T-cell (primary cell): ENCODE measurements around the gene FKBP4. TPM values are rescaled to one million over a fixed set of nuclear protein-coding genes. Genes with fewer than 3 reads are reported as not detected.
"Not testable (repeated sequence)": the region's sequence is repeated elsewhere in the genome, so short reads cannot be mapped to it uniquely, and the experiment has no call there.

Source experiments
- ATAC-seq, 4 experiments: fragments of 200-7000 bp in 3 of 4; fragments of 150-1000 bp in 1 of 4; cut with Tn5 transposase; replicated peaks in 1 of 4; 1 replicate in 3 of 4; 2 replicates in 1 of 4; pipeline ENCODE4 v1.10.0; 2021; ENCODE audit warnings: moderate library complexity in 3 of 4, mild to moderate bottlenecking in 2 of 4, moderate number of reproducible peaks in 1 of 4
- CTCF ChIA-PET, 2 donors: fragments of 300-600 bp; sonication (Branson Sonifier 250); formaldehyde crosslinking; loops; one replicate each; lab custom pipeline; 2022; ENCODE audit warnings: antibody characterized with exemption in 2 of 2; lab: Charles Lee
- POLR2A ChIA-PET, 2 donors: fragments of 300-600 bp; sonication (Branson Sonifier 250); formaldehyde crosslinking; loops; one replicate each; lab custom pipeline; 2022; ENCODE audit warnings: antibody characterized with exemption in 2 of 2; lab: Charles Lee
- DNase-seq, 35 experiments: peaks; one replicate each; pipeline versions ENCODE4 v3.0.0 to v3.0.0-alpha.2; 2013 to 2023
- H3K27ac ChIP-seq: one replicate; pipeline ENCODE4 v1.5.1; 2013; ENCODE audit warnings: low read length
- H3K27me3 ChIP-seq, 2 experiments: replicated peaks in 1 of 2; 1 replicate in 1 of 2; 2 replicates in 1 of 2; pipeline versions ENCODE4 v1.6.1 to v1.7.0; 2013; ENCODE audit warnings: low read length in 1 of 2, mixed read lengths in 1 of 2; ENCODE audit not compliant: control insufficient read depth in 2 of 2, insufficient read depth in 2 of 2; ENCODE audit errors: extremely low read depth in 1 of 2
- H3K36me3 ChIP-seq, 2 donors: 1 replicate in 1 of 2; 2 replicates in 1 of 2; pipeline versions ENCODE4 v1.6.1 to v1.7.0; 2013; ENCODE audit warnings: low read length in 1 of 2; ENCODE audit not compliant: control insufficient read depth in 2 of 2, insufficient read depth in 1 of 2; ENCODE audit errors: extremely low read depth in 1 of 2
- H3K4me1 ChIP-seq, 2 experiments: 1 replicate in 1 of 2; 2 replicates in 1 of 2; pipeline versions ENCODE4 v1.6.1 to v1.7.0; 2013; ENCODE audit warnings: low read length in 2 of 2, mixed read lengths in 1 of 2; ENCODE audit not compliant: insufficient read depth in 2 of 2, control insufficient read depth in 1 of 2; ENCODE audit errors: extremely low read depth in 1 of 2
- H3K4me3 ChIP-seq, 2 donors: 1 replicate in 1 of 2; 2 replicates in 1 of 2; pipeline versions ENCODE4 v1.5.1 to v1.7.0; 2013; ENCODE audit warnings: mild to moderate bottlenecking in 2 of 2, low read length in 1 of 2, moderate library complexity in 1 of 2; ENCODE audit not compliant: control insufficient read depth in 1 of 2; ENCODE audit errors: extremely low read depth in 1 of 2
- H3K9me3 ChIP-seq: 2 replicates; pipeline ENCODE4 v1.7.0; 2013
- H3K27ac Mint-ChIP-seq, 2 donors: one replicate each; pipeline ENCODE4 v1.8.0; 2020 to 2021; ENCODE audit warnings: mild to moderate bottlenecking in 2 of 2, mixed read lengths in 2 of 2
- H3K27me3 Mint-ChIP-seq, 2 donors: one replicate each; pipeline ENCODE4 v1.8.0; 2021 to 2022; ENCODE audit warnings: mixed read lengths in 2 of 2
- H3K36me3 Mint-ChIP-seq: one replicate; pipeline ENCODE4 v1.8.0; 2021; ENCODE audit warnings: mixed read lengths
- H3K4me1 Mint-ChIP-seq, 3 donors: one replicate each; pipeline ENCODE4 v1.8.0; 2020 to 2022; ENCODE audit warnings: mixed read lengths in 3 of 3, mild to moderate bottlenecking in 1 of 3
- H3K4me3 Mint-ChIP-seq, 3 donors: one replicate each; pipeline ENCODE4 v1.8.0; 2020 to 2022; ENCODE audit warnings: mild to moderate bottlenecking in 3 of 3, mixed read lengths in 3 of 3, moderate library complexity in 3 of 3
- H3K9me3 Mint-ChIP-seq, 3 donors: one replicate each; pipeline ENCODE4 v1.8.0; 2020 to 2022; ENCODE audit warnings: mixed read lengths in 3 of 3
- WGBS: methylation state at CpG from one replicate; pipeline ENCODE4 v1.1.5; 2013; ENCODE audit warnings: missing lambda C conversion rate; ENCODE audit not compliant: insufficient coverage; 5-methylcytosine and 5-hydroxymethylcytosine counted together
- total RNA-seq, 35 experiments: library from RNA in 6 of 35; stranded (reverse) in 6 of 35; fragments of 120-200 nt in 1 of 35; gene quantifications; one replicate each; pipeline versions ENCODE4 v1.2.1 to v1.2.4 and lab custom pipeline; 2013 to 2026

Gene FKBP4
- total RNA-seq, 5 donors from 2014 or later (not counting 1 experiment from before 2014, with no cell fraction given) = 47.7 to 61.3 (median 52.5) TPM

DNA sequence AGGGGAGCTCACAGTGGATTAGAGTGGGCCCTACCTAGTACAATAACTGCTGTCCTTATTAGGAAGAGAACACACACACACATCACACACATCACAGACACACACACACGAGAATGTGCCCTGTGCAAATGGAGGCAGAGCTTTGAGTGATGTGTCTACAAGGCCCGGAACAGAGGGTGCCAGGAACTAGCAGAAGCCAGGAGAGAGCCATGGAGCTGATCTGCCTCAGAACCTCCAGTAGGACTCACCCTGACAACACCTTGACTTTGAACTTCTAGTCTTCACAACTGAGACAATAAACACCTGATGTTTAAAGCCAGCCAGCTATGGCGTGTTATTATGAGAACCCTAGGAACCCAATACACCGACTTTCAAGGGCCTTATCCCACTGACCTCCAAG lies 29.7 kb upstream of the FKBP4 start:
- H3K4me3 Mint-ChIP-seq = no peak overlapping the region
- ATAC-seq (no peak), DNase-seq (no peak)
- H3K27me3 Mint-ChIP-seq = peaks cover 0 to 2% of the 10 kb centered on the region in 2 donors
- Histone ChIP-seq H3K27me3 (peaks cover 0 to 5% of the 10 kb centered on the region in 2 experiments), H3K36me3 (no peaks in the 10 kb centered on the region), H3K4me1 (no peaks in the 10 kb centered on the region), H3K9me3 (no peaks in the 10 kb centered on the region), H3K4me3 (no peak overlapping the region), H3K27ac (no peak overlapping the region)
- H3K36me3 Mint-ChIP-seq = peaks cover 5% of the 10 kb centered on the region
- H3K9me3 Mint-ChIP-seq = no peaks in the 10 kb centered on the region
- ChIA-PET CTCF (no interaction called here), POLR2A (no interaction called here)
- H3K4me1 Mint-ChIP-seq = peaks cover 0 to 4% (median 0%) of the 10 kb centered on the region in 3 donors
- no peak overlapping the region for H3K27ac Mint-ChIP-seq
- 63% methylated on average over 2 of the region's 4 CpGs for WGBS

DNA sequence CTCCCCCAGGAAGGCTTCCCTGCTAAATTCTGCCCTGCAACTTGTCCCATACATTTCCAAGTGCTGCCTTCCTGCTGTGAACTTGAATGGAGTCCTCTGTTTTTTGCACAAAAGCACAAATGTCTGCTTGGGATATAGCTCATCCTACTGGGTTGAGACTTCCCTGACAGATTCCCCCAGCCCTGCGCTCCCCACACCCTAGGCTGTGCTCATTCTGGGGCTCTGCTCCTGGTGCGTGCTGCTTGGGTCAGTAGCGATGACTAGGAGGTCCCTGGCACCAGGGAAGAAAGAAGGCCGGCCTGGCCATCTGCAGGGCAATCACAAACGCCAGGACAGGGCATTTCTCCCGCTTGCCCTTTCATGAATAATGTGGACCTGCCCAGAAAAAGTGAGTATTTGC lies 29.2 kb upstream of the FKBP4 start:
- H3K27ac ChIP-seq = no peak overlapping the region
- H3K4me1 Mint-ChIP-seq = peaks cover 0 to 4% (median 0%) of the 10 kb centered on the region in 3 donors
- peaks cover 5% of the 10 kb centered on the region for H3K36me3 Mint-ChIP-seq
- H3K9me3 ChIP-seq = no peaks in the 10 kb centered on the region
- no peaks in the 10 kb centered on the region for H3K9me3 Mint-ChIP-seq
- no peak for ATAC-seq
- H3K27me3 ChIP-seq = no peaks in the 10 kb centered on the region
- ChIA-PET POLR2A (no interaction called here), CTCF (no interaction called here)
- DNase-seq = no peak
- no peaks in the 10 kb centered on the region for H3K4me1 ChIP-seq
- 96% methylated on average over 3 of the region's 6 CpGs for WGBS
- no peak overlapping the region for H3K4me3 ChIP-seq
- H3K4me3 Mint-ChIP-seq = no peak overlapping the region
- no peaks in the 10 kb centered on the region for H3K36me3 ChIP-seq
- no peaks in the 10 kb centered on the region for H3K27me3 Mint-ChIP-seq
- no peak overlapping the region for H3K27ac Mint-ChIP-seq

DNA sequence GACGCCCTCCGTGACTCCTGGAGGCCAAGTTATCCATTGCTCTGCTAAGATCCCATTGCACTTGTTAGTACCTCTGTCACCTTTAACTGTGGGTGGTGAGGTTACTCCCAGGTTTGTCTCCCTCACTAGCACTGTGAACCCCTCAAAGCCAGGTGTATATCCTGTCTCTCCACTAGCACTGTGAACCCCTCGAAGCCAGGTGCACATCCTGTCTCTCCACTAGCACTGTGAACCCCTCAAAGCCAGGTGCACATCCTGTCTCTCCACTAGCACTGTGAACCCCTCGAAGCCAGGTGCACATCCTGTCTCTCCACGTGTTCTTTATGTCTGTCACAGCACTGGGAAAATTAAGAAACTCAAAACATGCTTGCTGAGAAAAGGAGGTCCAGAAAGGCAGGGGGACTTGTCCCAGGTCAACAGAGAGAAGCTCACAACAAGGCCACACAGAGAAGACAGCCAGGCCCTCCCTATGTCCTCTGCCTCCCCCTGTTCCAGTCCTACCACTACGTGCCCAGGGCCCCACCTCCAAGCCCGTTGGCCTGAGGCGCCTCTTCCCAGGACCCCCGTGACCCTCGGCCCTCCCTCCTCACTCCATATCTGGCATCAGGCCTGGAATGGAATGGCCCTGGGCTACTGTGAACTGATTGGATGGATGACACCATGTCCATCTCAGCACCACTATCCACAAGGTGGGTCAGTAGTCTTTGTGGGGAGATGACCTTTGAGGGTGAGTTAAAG lies 26.4 kb upstream of the FKBP4 start:
- Histone ChIP-seq H3K9me3 (no peaks in the 10 kb centered on the region), H3K4me3 (no peak overlapping the region), H3K36me3 (no peaks in the 10 kb centered on the region), H3K27ac (no peak overlapping the region), H3K4me1 (no peaks in the 10 kb centered on the region), H3K27me3 (no peaks in the 10 kb centered on the region)
- Mint-ChIP-seq H3K9me3 (no peaks in the 10 kb centered on the region), H3K36me3 (no peaks in the 10 kb centered on the region), H3K4me1 (peaks cover 0 to 4% (median 0%) of the 10 kb centered on the region in 3 donors), H3K27me3 (no peaks in the 10 kb centered on the region), H3K4me3 (no peak overlapping the region), H3K27ac (no peak overlapping the region)
- ChIA-PET CTCF (no interaction called here), POLR2A (no interaction called here)
- DNase-seq (no peak), ATAC-seq (no peak)
- WGBS = 44% methylated on average over 2 of the region's 10 CpGs

DNA sequence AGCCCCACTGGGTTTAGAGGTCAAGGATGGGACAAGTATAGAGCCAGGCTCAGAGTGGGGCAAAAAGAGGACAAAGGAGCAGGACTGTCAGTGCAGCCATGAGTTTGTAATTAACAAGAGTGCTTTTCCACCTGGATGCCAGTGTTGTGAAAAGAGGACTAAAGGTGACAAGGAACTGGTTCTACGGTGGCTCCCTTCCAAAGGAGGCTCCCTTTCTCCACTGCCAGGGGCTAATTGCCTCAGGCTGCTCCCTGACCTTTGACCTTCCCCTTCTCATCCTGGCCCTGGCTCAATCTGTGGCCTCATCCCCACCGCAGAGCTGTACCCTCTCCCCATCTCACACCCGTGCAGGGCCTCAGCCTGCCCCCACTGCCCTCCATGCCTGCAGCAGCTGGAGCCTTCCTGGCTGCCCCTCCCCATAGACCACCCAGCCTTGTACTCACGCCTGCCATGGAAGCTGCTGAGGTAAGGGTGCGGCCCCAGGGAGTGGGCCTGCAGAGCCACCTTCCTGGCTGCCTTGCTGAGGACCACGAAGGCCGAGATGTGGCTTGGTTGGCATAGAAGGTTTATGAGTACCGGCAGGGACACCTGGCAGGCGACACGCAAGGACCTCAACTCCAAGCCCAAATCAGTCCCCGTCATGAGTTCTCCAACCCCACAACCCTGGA lies 24.8 kb upstream of the FKBP4 start:
- Histone ChIP-seq H3K27ac (no peak overlapping the region), H3K27me3 (no peaks in the 10 kb centered on the region), H3K4me3 (no peak overlapping the region), H3K9me3 (no peaks in the 10 kb centered on the region), H3K36me3 (no peaks in the 10 kb centered on the region), H3K4me1 (no peaks in the 10 kb centered on the region)
- no peaks in the 10 kb centered on the region for H3K9me3 Mint-ChIP-seq
- DNase-seq = no peak
- peaks cover 0 to 4% (median 0%) of the 10 kb centered on the region in 3 donors for H3K4me1 Mint-ChIP-seq
- H3K36me3 Mint-ChIP-seq = no peaks in the 10 kb centered on the region
- ChIA-PET CTCF (interaction anchor here in 1 of 2 donors (0.6 kb wide), 1 partner anchor 91 kb away, joined by 3 read pairs; no protein-coding TSS in a partner anchor), POLR2A (interaction anchor here in 1 of 2 donors (0.6 kb wide), 1 partner anchor 25 kb away, joined by 4 read pairs; the partner anchor contains the start of gene FKBP4)
- H3K27me3 Mint-ChIP-seq = no peaks in the 10 kb centered on the region
- no peak overlapping the region for H3K4me3 Mint-ChIP-seq
- H3K27ac Mint-ChIP-seq = no peak overlapping the region
- WGBS = 100% methylated on average over 6 of the region's 11 CpGs
- ATAC-seq = no peak

DNA sequence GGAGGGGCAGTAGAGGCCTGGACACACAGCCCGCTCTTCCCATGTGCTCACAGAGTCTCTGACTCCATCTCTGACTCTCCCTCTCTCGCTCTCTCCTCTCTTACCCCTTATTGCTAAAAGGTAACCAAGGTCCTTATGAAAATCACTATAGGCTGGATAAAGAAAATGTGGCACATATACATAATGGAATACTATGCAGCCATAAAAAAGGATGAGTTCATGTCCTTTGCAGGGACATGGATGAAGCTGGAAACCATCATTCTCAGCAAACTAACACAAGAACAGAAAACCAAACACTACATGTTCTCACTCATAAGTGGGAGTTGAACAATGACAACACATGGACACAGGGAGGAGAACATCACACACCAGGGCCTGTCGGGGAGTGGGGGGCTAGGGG lies 24.2 kb upstream of the FKBP4 start:
- H3K36me3 ChIP-seq, H3K36me3 Mint-ChIP-seq, H3K27me3 ChIP-seq, H3K4me1 Mint-ChIP-seq, H3K4me3 ChIP-seq, CTCF ChIA-PET, H3K9me3 ChIP-seq, H3K27ac Mint-ChIP-seq, POLR2A ChIA-PET, DNase-seq, H3K27me3 Mint-ChIP-seq, H3K9me3 Mint-ChIP-seq, H3K27ac ChIP-seq, ATAC-seq, H3K4me1 ChIP-seq, H3K4me3 Mint-ChIP-seq: not testable (repeated sequence)
- WGBS = 100% methylated on average over 1 of the region's 3 CpGs

DNA sequence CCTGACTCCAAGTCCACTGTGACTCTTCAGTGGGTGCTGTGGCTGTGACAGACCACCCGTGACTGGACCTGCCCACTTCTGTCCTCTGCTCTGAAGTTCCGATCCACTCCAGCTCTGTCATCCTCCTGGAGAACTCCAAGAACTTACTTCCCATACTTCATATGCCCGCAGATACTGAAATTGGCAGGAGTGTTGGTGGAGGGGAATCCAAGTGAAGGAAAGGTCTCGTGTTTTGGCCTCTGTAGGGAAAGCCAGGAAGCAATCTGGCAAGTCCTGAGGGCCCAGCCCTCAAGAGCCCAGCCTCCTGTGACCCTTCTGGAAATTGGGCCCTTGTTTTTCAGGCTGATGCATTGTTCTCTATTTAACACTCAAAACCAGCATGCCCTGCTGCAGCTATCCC lies 22.4 kb upstream of the FKBP4 start:
- POLR2A ChIA-PET = interaction anchor here in 1 of 2 donors (0.5 kb wide), 1 partner anchor 13 kb away, joined by 3 read pairs; no protein-coding TSS in a partner anchor
- ATAC-seq (no peak), DNase-seq (no peak)
- H3K9me3 ChIP-seq = no peaks in the 10 kb centered on the region
- H3K4me1 ChIP-seq = no peaks in the 10 kb centered on the region
- peaks cover 0 to 4% (median 0%) of the 10 kb centered on the region in 3 donors for H3K4me1 Mint-ChIP-seq
- no peak overlapping the region for H3K27ac Mint-ChIP-seq
- WGBS = 71% methylated on average over 1 of the region's 4 CpGs
- no peaks in the 10 kb centered on the region for H3K36me3 Mint-ChIP-seq
- no peaks in the 10 kb centered on the region for H3K9me3 Mint-ChIP-seq
- CTCF ChIA-PET = no interaction called here
- H3K36me3 ChIP-seq = no peaks in the 10 kb centered on the region
- no peak overlapping the region for H3K27ac ChIP-seq
- no peak overlapping the region for H3K4me3 Mint-ChIP-seq
- H3K4me3 ChIP-seq = no peak overlapping the region
- peaks cover 0 to 8% of the 10 kb centered on the region in 2 experiments for H3K27me3 ChIP-seq
- peaks cover 0 to 4% of the 10 kb centered on the region in 2 donors for H3K27me3 Mint-ChIP-seq
